HG03378 (cell line): ENCODE results near the gene PLCH1.
"Not testable (repeated sequence)": the region's sequence is repeated elsewhere in the genome, so short reads cannot be mapped to it uniquely, and the experiment has no call there.

Experiments used
- ATAC-seq: cut with Tn5 transposase; IDR thresholded peaks from one replicate; pipeline ENCODE4 v1.9.1; 2021; ENCODE audit warnings: mild to moderate bottlenecking, moderate library complexity; ENCODE audit not compliant: unreplicated experiment

PLCH1 gene

DNA sequence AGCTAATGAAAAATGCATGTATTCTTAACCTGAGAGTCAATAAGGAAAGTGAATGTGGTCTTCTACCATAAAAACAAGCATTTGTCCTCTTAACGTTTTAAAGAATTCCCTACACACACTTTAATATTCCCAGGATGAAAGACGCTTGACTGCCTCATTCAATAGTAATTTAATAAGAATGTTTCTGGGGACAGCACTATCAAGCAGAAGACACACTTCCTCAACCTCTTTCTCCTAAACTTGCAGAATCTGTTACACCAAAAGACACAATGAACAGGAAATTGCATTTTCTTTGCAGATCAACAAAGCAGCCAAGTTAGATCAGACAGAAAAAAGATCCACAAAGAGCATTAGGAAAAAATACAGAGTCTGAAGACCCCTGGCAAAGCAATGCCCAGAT lies 97.7 kb downstream of the PLCH1 start:
- ATAC-seq = no peak

DNA sequence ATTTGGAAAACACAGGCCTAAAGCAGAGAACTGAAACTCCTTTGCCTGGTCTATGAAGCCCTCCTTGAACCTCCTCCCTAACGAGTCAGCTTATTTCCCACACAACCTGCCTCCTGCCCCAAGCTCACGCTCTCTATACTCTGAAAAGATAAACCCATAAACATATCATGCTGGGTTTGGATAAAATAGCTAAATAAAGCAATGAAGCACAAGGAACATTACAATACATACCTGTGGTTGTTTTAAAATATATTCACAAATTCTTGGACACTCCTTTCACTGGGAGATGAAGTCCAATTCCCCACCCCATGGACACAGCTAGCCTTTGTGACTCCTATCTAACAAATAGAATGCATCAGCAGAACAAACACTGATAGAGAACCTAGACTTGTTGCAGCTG lies 98.2 kb downstream of the PLCH1 start:
- no peak for ATAC-seq

DNA sequence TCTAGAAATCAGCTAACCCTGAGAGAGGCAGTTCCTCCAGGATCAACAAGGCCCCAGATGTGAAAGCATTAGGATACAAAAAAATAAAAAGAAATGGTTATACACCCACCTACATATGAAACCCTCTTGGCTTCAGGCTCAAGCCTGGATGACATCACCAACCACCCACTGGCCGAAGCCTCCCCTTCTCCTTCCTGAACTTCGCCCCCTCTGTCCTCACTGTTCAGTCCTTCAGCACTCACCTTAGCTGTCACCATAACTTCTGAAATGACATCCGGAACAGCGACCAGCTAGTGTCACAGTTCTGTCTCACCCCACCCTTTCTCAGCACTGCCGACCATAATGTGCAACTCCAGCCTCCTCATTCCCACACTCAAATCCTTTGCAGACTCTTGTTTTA lies 98.7 kb downstream of the PLCH1 start:
- no peak for ATAC-seq

DNA sequence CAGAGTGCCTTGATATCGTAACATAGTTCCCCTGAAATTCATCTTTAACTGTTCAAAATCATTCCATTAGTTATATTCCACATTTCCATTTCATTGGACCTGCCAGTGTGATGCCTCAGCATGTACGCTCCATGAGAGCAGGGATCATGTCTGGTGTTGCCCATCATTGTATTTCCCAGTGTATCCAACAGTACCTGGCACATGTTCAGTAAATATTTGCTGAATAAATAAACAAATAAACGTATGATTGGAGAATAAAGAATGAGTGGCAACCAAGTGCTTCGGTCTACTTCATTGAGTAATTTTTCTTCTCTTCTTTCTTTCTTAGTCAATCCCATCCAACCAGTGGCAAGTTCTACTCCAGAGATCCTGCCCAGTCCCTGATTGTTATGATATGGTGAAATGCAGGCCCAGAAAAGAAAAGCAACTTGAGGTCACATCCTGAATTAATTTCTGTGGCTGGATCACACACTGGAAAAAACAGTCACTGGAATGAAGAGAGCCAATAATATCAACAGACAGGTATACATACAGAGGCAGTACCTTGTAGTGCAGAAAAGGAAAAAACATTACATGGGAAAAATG lies 101.2 kb downstream of the PLCH1 start:
- ATAC-seq = no peak

DNA sequence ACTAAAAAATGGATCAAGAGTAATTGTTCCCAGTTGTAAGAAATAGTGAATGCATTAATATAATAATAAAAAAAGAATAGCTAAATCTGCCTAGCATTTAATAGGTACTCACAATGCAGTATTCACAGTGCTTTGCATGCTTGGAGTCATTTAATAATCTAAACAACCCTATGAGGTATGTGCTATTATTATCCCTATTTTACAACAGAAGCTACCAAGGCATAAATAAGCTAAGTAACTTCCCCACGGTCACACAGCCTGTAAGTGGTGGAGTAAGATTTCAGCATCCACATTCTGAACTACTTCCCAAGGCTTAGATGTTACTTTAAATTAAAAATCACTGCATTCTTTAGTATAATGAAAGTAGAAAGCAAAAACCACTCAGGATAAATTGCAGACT lies 102.9 kb downstream of the PLCH1 start:
- ATAC-seq = no peak

DNA sequence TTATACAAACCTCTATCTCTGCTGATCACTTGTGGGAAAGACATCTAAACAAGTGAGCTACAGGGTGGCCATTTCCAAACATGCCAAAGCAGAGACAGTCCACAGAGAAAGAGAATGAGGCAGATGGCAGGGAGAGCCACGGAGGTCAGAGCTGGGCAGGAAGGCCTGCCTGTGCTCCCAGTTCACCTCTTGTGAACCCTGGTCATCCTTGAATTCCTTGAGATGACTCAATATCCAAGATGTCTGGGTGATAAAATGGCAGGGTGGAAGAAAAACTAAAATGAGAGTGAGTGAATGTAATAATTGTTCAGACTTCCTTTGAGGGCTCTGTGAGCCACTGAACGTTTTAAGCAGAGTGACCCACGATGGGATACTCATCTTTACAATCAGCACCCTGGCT lies 104.8 kb downstream of the PLCH1 start:
- ATAC-seq = no peak

DNA sequence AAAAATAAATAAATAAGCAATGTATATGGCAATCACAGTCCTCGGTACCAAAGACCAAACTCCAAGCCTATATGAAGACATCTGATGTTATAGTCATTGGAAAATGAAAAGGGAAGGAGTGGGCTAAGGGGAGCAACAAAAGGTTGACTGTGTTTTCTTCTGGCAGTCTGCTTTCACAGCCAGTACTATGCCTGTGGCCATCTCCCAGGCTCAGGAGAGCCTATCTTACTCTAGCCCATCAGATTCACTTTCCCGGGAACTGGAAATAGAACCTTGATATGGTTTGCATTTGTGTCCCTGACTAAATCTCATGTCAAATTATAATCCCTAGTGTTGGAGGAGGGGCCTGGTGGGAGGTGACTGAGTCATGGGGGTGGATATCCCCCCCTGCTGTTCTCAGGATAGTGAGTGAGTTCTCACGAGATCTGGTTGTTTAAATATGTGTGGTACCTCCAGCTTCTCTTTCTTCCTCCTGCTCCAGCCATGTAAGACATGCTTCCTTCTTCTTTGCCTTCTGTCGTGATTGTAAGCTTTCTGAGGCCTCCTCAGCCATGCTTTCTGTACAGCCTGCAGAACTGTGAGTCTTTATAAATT lies 105.3 kb downstream of the PLCH1 start:
- ATAC-seq = no peak

DNA sequence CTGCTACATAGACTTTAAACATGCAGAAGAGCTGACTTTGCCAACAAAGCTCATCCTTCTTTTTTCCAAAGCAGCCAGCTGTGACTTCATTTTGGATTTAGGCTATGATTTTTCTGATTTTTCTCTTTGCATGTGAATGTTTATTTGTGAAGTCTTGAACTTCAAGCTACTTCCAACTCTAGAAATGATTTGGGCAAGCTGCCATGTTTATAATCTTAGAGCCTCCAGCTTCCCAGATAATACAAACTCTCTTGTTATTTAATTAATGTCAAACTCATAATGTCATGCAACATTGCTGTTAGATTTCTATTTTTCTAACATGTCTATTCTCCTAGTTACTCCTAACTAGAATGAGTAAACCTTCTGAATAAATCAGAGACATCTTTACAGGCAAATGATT lies 106.4 kb downstream of the PLCH1 start:
- not testable (repeated sequence) for ATAC-seq

DNA sequence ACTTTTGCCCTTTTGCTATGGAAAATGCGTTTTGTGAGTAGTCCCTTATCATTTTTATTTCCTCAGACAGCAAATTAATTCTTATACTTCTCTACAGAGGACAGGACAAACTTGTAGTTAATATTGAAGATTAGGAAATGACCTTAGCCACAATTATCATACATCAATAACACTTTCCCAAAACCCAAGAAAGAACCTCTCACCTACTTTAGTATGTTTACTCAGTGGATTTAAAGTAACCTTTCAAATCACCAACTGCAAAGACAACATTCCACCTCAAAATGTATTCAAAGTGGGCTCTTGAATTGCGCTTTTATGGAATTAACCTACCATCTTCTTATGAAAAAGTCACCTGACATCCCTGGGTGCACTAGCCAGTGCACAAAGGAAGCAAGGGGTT lies 107.3 kb downstream of the PLCH1 start:
- no peak for ATAC-seq

DNA sequence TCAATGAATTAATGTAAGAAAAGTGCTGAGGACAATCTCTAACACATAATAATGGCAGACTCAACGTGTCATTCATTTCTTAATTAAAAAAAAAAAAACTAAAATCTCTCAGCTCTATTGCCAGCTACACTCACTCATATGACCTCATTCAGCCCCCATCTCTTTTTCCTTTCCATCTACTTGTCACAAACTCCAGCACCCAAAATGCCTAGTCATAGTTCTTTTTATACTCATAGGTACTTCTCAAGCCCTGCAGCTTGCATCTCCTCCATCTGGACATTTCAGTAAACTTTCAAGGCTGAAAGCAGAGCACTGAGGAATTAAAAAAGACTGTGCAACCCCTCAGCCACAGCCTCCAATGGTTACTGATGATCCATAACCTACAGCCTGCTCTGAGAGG lies 109.8 kb downstream of the PLCH1 start:
- ATAC-seq = no peak

DNA sequence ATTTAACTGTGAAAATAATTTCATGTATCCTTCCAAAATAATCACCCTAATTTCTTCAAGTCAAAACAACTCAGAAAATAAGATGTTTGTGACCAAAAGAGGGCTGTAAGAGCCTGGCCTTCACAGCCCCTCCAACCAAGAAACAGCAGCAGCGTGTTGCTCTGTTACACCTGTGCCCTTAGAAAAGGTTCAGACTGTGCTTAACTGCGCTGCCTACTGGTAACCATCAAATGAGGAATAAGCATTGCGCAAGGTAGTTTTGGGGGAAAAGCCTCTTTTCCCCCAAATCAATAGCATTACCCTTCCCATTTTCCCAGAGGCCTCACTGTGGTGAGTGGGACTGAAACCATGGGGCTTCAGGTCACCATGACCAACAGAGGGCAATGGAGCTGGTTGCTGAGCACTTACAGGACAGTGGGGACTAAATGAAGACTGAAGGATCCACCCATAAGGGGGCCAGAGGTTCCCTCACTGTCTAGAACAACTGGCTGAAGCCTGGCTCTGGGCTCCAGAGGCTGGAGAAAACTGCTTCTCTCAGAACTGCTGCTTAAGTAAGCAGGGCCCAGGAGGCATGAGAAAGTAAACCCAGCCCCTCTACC lies 110.7 kb downstream of the PLCH1 start:
- ATAC-seq = no peak

DNA sequence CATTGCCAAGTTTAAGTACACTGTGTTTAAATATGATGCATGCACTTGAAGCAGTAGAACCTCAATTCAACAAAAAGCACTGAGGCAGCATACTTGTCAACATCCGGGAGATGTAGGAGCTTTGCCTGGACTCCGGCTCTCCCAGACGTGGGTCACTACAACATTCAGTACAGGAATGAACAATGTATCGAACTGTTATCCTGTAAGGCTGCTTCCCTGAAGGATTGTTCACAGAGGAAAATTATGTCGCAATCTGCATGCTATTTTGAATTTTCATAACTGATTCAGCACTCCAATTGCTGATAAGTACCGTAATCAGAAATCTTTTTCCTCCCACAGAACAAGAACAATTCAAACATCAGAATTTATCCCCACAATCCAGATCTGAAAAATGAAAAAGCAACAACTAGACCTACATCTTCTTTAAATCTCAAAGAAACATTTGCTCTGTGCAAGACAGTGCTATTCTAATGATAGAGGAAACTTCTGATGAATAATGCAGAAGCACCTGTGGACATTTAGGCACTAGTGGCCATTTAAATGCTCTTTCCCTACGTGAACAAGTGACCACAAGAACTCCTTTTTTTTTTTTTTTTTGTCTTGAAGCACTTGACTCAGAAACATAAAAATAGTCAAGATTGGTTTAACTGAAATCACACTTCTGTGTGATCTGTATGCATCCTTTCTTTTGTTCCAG lies 113.4 kb downstream of the PLCH1 start:
- no peak for ATAC-seq

DNA sequence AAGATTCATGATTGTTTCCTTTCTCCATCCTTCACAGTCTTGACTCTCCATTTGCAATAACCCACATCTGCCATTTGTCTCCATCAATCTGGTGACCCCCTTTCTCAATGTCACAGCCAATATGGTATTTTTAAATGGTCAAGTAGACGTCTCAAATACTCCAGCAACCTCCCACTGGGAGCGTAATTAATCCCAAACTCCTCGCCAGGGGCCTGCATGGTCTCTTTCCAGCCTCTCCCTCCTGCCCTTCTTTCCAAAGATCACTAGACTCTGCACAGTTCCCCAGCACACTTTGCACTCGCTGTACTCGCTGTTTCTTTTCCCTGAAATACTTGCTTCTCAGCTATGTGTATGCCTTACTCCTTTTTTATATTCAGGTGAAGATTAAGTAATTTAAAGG lies 115.3 kb downstream of the PLCH1 start:
- no peak for ATAC-seq

DNA sequence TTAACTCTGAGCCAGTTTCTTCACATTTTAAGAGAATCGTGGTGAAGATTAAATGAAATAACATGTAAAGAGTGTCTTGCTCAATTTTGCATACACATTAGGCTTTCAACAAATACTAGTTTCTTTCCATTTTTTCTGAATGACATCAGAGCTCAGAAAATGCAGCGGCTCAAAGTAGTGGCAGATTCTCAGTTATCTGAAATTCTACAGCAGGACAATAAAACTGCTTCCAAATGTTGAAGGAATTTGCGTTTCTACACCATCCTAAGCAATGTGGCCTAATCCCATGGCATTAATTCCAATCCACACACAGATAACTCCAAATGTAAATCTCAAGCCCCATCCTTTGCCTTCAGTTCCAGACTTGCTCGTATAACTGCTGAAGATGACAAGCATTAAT lies 115.8 kb downstream of the PLCH1 start:
- no peak for ATAC-seq

DNA sequence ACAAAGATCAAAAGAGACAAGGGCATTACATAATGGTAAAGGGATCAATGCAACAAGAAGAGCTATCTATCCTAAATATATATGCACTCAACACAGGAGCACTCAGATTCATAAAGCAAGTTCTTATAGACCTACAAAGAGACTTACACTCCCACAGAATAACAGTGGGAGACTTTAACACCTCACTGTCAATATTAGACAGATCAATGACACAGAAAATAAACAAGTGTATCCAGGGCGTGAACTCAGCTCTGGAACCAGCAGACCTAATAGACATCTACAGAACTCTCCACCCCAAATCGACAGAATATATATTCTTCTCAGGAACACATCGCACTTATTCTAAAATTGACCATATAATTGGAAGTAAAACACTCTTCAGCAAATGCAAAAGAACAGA lies 122.2 kb downstream of the PLCH1 start:
- ATAC-seq = not testable (repeated sequence)

DNA sequence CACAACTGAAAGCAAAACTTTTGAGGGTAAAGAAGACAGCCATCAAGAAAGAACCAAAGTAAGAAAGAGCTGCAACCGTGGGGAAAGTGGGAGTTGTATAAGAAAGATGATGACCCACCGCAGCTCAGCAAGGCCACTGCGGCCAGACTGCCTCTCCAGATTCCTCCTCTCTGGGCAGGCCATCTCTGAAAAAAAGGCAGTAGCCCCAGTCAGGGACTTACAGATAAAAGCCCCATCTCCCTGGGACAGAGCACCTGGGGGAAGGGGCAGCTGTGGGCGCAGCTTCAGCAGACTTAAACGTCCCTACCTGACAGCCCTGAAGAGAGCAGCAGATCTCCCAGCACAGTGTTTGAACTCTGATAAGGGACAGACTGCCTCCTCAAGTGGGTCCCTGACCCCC lies 124.3 kb downstream of the PLCH1 start:
- not testable (repeated sequence) for ATAC-seq

DNA sequence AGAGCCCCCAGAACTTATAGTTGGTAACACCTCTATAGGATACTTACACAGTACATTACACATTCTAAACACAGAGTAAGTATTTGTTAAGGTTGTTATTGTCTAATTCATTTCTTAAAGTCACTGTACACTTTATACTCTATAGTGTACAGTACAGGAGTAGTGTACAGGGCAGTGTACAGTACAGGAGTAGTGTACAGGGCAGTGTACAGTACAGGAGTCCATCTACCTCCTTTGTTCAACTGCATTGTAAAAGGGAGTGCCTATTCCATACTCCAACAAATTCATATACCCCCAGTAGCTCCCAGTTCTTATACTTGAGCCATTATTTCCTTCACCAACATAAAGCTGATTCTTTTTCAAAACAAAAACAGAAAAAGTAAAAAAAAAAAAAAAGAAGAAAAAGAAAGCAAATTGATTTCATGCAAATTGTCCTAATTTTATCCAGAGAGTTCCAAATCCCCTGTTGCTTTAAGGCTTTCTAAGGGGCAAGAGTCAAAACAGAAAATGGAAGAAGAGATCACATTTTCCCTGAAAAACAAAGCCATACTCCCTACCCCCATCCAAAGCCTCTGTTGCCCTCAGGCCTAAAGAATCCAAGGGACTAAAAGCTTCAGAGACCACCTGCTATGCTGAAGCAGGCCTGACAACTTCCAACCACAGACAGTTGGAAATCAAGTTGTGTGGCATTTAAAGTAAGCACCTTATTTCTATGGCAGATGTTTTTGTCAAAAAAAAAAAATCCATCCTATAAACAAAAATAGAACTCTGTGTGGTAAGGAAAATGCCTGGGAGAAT lies 125.6 kb downstream of the PLCH1 start:
- no peak for ATAC-seq

DNA sequence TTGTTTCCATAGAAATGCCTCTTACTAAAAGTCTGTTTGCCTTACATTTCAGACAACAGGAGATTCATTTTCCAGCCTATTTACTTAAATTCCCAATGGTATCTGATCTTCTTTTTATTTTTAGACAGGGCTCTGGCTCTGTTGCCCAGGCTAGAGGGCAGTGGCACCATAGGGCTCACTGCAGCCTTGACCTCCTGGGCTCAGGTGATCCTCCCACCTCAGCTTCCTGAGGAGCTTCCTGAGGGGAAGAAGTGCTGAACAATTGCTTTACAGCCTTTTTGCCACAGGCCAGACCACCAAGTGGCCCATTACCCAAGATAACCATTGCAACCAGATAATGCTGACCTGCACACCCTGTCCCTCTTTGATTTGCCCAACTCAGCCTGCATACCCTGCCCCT lies 126.3 kb downstream of the PLCH1 start:
- ATAC-seq = no peak

DNA sequence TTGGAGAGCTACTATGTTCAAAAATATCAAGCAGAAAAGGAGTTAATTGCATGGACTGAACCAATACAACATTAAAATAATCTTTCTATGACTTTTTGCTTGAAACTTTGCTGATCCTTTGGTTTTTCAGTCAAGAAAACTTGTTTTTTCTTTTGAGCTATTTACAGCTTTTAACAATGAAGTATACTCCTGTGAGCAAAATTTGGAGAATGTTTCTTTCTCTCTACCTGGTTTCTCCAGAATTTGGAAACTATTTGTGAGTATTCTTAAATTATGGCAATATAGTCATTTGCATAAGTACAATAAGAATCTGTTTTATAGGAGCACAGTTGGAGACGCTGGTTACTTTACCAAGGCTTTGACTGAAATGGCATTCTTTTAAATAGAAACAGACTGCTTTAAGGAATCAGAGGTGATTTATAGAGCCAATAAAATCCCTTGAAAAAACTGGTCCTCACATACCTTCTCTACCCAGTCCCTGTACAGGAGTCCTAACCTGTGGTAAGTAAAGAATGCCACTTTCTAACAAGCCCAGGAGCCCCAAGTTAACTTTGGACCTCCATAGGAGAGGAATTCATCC lies 127.4 kb downstream of the PLCH1 start:
- ATAC-seq = no peak

DNA sequence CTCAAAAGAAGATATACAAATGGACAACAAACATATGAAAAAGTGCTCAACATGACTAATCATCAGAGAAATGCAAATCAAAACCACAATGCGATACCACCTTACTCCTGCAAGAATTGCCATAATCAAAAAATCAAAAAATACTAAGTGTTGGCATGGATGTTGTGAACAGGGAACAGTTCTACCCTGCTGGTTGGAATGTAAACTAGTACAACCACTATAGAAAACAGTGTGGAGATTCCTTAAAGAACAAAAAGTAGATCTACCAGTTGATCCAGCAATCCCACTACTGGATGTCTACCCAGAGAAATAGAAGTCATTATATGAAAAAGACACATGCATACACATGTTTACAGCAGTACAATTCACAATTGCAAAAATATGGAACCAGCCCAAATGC lies 129.7 kb downstream of the PLCH1 start:
- not testable (repeated sequence) for ATAC-seq

DNA sequence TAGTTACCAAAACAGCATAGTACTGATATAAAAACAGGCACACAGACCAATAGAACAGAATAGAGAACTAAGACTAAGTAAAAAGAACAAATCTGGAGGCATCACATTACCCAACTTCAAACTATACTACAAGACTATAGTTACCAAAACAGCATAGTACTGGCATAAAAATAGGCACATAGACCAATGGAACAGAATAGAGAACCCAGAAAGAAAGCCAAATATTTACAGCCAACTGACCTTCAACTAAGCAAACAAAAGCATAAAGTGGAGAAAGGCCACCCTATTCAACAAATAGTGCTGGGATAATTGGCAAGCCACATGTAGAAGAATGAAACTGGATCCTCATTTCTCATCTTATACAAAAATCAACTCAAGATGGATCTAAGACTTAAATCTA lies 130.5 kb downstream of the PLCH1 start:
- not testable (repeated sequence) for ATAC-seq
